NCI-H2196 treated with DMSO at 0.1 percent for 48 hours (cell line): ENCODE data around the gene PHKG2.

Experiments
- DNase-seq: peaks from one replicate; lab custom pipeline; 2025; ENCODE audit not compliant: unreplicated experiment; lab: John Stamatoyannopoulos, UW

The PHKG2 gene

GRCh38 chr16:30755955-30756780 is 7.9 kb downstream of the PHKG2 start:
- no peak for DNase-seq

DNA sequence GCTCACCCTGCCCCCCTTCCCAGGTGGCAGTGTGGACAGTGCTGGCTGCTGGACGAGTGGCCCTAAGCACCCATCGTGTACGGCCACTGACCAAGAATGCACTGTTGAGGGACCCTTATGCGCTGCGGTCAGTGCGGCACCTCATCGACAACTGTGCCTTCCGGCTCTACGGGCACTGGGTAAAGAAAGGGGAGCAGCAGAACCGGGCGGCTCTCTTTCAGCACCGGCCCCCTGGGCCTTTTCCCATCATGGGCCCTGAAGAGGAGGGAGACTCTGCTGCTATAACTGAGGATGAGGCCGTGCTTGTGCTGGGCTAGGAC is 8.5 kb downstream of the PHKG2 start:
- DNase-seq, result no peak

DNA sequence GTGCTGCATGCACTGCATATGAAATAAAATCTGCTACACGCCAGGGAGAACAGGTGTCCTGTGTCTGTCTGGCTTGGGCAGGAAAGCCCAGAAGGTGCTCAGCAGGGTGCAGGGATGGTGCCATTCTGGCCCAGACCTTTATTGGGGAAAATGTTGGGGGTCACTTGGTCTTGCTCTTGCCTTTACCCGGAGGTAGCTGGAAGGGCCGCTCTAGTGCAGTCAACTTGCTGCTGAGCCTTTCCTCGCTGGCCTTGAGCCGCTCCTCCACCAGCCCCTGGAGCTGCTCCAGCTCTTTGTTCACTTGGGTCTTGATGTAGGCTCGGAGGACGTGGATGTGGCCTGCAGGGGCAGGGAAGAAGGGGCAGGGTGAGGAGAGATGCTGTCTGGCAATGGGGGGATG is 9.1 kb downstream of the PHKG2 start:
- no peak for DNase-seq

GRCh38 chr16:30758988-30759491 is 10.8 kb downstream of the PHKG2 start:
- DNase-seq, result no peak

GRCh38 chr16:30760001-30760559 is 11.9 kb downstream of the PHKG2 start:
- no peak for DNase-seq

GRCh38 chr16:30760577-30761426 is 12.6 kb downstream of the PHKG2 start:
- DNase-seq, result no peak

GRCh38 chr16:30761427-30761927 is 13.3 kb downstream of the PHKG2 start:
- DNase-seq, result no peak

- DNase-seq, result peak; percentile 94
These were observed 14.0 kb downstream of the PHKG2 start, which contains the start of the genes CFAP119 and RNF40 for GRCh38 chr16:30761928-30762902. TSS of gene CFAP119 (minus strand) at chr16:30762062. CDS start at chr16:30761748, 314 bp downstream. TSS of gene RNF40 (plus strand) at chr16:30762322. CDS start at chr16:30762546, 224 bp downstream.

DNA sequence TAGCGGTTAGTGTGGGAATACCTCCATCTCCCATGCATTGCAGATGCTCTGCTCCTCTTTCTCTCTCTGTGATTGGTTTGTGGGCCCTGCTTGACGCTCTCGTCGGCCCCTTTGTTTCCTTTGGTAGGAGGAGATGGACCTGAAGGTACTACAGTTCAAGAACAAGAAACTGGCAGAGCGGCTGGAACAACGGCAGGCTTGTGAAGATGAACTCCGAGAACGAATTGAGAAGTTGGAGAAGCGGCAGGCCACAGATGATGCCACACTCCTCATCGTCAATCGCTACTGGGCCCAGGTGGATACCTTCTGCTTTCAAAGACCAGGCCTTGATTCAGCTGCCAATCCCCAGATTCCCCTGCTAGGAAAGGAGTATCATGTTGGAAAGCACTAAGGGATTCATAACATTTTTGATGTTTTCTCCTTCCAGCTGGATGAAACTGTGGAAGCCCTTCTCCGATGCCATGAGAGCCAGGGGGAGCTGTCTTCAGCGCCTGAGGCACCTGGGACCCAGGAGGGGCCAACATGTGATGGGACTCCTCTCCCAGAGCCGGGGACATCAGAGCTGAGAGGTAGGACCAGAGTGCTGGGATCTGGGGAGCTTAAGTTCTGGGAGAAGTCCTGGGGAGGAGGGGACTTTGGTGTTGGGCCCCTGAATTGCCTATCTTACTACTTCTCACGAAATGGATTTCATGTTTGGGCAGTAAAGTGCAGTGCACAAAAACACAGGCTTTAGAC is 14.9 kb downstream of the PHKG2 start:
- no peak for DNase-seq

- DNase-seq, result no peak
These were observed 15.9 kb downstream of the PHKG2 start for GRCh38 chr16:30764086-30764485.

DNA sequence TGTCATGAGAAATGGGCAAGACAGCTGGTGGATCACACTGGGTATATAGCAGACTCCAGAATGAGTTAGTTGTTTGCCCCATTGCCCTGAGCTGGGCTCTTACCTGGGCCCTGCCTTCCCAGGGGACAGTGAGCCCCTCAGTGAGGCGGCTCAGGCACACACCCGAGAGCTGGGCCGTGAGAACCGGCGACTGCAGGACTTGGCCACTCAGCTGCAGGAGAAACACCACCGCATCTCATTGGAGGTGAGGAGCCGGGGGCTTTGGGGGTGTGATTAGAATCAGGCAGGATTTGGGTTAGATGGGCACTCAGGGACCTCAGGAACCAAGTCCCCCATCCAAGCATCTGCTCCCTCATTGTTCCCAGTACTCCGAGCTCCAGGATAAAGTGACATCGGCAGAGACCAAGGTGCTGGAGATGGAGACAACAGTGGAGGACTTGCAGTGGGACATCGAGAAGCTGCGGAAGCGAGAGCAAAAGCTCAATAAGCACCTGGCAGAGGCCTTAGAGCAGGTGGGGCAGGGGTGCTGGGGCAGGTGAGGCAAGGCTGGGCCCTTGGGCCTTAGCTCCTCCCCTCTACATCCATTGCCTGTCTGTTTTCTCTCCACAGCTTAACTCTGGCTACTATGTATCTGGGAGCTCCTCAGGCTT is 16.7 kb downstream of the PHKG2 start:
- no peak for DNase-seq

DNA sequence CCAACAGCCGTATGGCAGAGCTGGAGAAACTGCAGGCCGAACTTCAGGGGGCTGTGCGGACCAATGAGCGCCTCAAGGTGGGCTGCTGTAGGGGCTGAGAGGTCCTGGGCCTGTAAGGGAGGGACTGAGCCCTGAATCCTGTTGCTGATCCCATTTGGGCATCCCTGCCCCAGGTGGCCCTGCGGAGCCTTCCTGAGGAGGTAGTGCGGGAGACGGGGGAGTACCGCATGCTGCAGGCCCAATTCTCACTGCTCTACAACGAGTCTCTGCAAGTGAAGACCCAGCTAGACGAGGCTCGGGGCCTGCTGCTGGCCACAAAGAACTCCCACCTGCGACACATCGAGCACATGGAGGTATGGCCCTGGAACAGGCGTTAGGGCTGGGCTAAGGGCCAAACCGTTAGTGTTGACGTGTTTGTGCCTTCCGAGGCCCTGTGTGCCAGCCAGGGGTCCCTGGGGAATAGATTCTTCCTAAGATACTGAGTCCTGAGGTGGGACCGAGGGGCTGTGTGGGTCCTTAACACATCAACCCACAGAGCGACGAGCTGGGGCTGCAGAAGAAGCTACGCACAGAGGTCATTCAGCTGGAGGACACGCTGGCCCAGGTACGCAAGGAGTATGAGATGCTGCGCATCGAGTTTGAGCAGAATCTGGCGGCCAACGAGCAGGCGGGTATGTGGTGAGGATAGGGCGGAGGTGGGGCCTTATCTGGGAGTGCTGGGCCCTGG is 18.1 kb downstream of the PHKG2 start:
- no peak for DNase-seq

DNA sequence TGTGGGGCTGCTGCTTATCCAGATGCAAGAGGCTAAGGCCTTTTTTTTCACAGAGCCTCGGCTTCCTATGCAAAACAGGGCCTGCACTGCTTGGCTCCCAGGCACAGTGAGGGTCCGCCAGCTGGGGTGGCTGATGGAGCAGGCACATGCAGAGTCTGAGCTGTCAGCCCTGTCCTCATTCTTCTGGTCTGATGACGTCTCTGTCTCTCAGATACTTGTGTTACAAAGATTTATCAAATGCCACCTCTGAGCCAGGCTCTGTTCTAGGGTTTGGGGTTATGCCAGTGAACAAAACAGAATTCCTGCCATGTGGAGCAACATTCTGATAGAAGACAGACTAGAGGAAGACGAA is 18.7 kb downstream of the PHKG2 start:
- DNase-seq, result no peak

DNA sequence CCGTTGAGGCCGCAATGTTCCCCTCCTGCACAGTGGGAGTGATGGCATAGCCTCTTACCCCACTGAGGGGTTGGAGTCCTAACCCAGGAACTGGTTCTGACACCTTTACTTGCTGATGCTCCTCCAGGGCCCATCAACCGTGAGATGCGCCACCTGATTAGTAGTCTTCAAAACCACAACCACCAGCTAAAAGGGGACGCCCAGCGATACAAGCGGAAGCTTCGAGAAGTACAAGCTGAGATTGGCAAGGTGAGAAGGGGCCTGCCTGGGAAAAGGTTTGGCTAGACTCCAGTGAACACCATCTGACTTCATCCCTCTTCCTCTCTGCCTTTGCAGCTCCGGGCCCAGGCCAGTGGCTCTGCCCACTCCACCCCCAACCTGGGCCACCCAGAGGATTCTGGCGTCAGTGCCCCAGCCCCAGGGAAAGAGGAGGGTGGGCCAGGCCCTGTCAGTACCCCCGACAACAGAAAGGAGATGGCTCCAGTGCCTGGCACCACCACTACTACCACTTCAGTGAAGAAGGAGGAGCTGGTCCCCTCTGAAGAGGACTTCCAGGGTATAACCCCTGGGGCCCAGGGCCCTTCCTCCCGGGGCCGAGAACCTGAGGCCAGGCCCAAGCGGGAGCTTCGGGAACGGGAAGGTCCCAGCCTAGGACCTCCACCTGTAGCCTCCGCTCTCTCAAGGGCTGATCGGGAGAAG is 19.7 kb downstream of the PHKG2 start:
- no peak for DNase-seq

DNA sequence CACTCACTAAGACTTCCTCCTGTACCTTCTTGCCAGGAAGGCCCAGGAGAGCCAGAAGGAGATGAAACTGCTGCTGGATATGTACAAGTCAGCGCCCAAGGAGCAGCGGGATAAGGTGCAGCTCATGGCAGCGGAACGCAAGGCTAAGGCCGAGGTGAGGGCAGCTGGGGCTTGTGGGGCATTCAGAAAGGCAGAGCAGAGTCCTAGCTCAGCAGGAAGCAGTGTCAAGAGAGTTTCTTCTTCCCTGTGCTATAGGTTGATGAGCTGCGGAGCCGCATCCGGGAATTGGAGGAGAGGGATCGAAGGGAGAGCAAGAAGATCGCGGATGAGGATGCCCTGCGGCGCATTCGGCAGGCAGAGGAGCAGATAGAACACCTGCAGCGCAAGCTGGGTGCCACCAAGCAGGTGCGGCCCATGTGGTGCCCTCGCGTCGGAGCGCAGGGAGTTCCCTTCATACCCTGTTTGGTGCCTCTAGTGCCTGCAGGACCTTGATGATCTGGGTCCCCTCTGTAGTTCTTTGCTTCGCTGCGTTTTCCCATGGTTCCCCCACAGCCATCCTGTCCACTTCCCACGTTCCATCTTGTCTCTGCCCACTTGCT is 20.5 kb downstream of the PHKG2 start:
- no peak for DNase-seq

DNA sequence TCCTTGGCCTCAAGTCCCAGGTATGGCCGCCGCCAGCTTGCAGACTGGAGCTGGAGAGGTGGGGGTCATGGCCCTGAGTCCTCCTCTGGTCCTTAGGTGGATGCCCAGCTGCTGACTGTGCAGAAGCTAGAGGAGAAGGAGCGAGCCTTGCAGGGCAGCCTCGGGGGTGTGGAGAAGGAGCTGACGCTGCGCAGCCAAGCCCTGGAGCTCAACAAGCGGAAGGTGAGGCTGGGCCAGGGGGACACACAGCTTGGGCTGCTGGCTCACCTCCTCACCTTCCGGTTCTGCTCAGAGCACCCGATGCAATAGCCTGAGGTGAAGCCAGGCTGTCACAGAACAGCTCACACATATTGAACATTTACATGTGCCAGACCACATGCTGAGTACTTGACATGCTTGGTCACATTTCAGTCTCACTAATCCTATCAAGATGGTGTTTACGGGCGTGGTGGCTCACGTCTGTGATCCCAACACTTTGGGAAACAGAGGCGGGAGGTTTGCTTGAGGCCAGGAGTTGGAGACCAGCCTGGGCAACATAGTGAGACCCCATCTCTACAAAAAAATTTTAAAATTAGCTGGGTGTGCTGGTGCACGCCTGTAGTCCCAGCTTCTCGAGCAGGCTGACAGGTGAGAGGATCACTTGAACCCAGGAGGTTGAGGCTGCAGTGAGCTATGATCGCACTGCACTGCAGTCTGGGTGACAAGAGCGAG is 21.3 kb downstream of the PHKG2 start:
- no peak for DNase-seq

GRCh38 chr16:30771726-30772125 is 23.5 kb downstream of the PHKG2 start:
- DNase-seq, result no peak
